GM12892 (cell line): ENCODE results near the gene MRPS6.

Experiments used
- POLR2A ChIP-seq: IDR thresholded peaks from 2 replicates; pipeline ENCODE4 v1.6.1; 2011; ENCODE audit warnings: low read depth, low read length, control low read depth
- POLR2AphosphoS5 ChIP-seq: IDR thresholded peaks from 2 replicates; pipeline ENCODE4 v1.6.1; 2011; ENCODE audit warnings: low read depth, low read length, control low read depth
- TAF1 ChIP-seq: IDR thresholded peaks from 2 replicates; pipeline ENCODE4 v1.6.1; 2011; ENCODE audit warnings: low read depth, mild to moderate bottlenecking, control low read depth, low read length, borderline replicate concordance

- TF ChIP-seq POLR2A: no peak
- TF ChIP-seq POLR2AphosphoS5: no peak
- TF ChIP-seq TAF1: no peak
These were observed 438 bp downstream of the MRPS6 start for GRCh38 chr21:34073749-34074282.
